SK-N-SH treated with all-trans-retinoic acid at 6 μM for 48 hours (cell line): Measurements from ENCODE around the gene PHF13.

ENCODE experiments used
- CSDC2 ChIP-seq: fragments of 250-450 bp; sonication (Bioruptor Pico); IDR thresholded peaks from 2 replicates; pipeline ENCODE4 v1.5.0; 2020; ENCODE audit warnings: mild to moderate bottlenecking, moderate library complexity
- OSR1 ChIP-seq: fragments of 250-450 bp; sonication (Bioruptor Pico); IDR thresholded peaks from 2 replicates; pipeline ENCODE4 v1.8.0; 2022; ENCODE audit warnings: moderate library complexity, mild to moderate bottlenecking, inconsistent platforms
- RARB ChIP-seq: fragments of 250-450 bp; sonication (Bioruptor Pico); IDR thresholded peaks from 2 replicates; pipeline ENCODE4 v1.8.0; 2021; ENCODE audit warnings: mild to moderate bottlenecking, moderate library complexity
- SNAI2 ChIP-seq: fragments of 250-450 bp; sonication (Bioruptor Pico); IDR thresholded peaks from 2 replicates; pipeline ENCODE4 v1.5.0; 2020; ENCODE audit warnings: mild to moderate bottlenecking, moderate library complexity
- TCF4 ChIP-seq: fragments of 250-450 bp; sonication (Bioruptor Pico); IDR thresholded peaks from 2 replicates; pipeline ENCODE4 v1.8.0; 2021; ENCODE audit warnings: mild to moderate bottlenecking, moderate library complexity, borderline replicate concordance
- ZFP3 ChIP-seq: fragments of 250-450 bp; sonication (Bioruptor Pico); IDR thresholded peaks from 2 replicates; pipeline ENCODE4 v1.5.0; 2020; ENCODE audit warnings: mild to moderate bottlenecking, moderate library complexity
- ZFP30 ChIP-seq: fragments of 450-650 bp; formaldehyde crosslinking; IDR thresholded peaks from 2 replicates; pipeline ENCODE4 v1.5.0; 2022; ENCODE audit warnings: mild to moderate bottlenecking, moderate library complexity
- ZNF565 ChIP-seq: fragments of 450-650 bp; formaldehyde crosslinking; conservative IDR thresholded peaks from 2 replicates; pipeline ENCODE4 v1.5.0; 2020; ENCODE audit warnings: low read depth, mild to moderate bottlenecking, moderate library complexity
- ZNF8 ChIP-seq: fragments of 450-650 bp; formaldehyde crosslinking; IDR thresholded peaks from 2 replicates; pipeline ENCODE4 v1.5.0; 2020; ENCODE audit warnings: mild to moderate bottlenecking, moderate library complexity
- TF ChIP-seq, protein P1 (sequence below): fragments of 250-450 bp; sonication (Bioruptor Pico); IDR thresholded peaks from 2 replicates; pipeline ENCODE4 v1.5.1; 2021; ENCODE audit warnings: mild to moderate bottlenecking, moderate library complexity
- TF ChIP-seq, protein P2 (sequence below): fragments of 250-450 bp; sonication (Bioruptor Pico); IDR thresholded peaks from 2 replicates; pipeline ENCODE4 v1.5.1; 2020; ENCODE audit warnings: low read depth, mild to moderate bottlenecking, moderate library complexity
- TF ChIP-seq, protein P3 (sequence below): fragments of 250-450 bp; sonication (Bioruptor Pico); IDR thresholded peaks from 2 replicates; pipeline ENCODE4 v1.8.0; 2020; ENCODE audit warnings: mild to moderate bottlenecking, moderate library complexity, borderline replicate concordance
- TF ChIP-seq, protein P4 (sequence below): fragments of 250-450 bp; sonication (Bioruptor Pico); IDR thresholded peaks from 2 replicates; pipeline ENCODE4 v1.5.0; 2020; ENCODE audit warnings: mild to moderate bottlenecking, moderate library complexity

DNA sequence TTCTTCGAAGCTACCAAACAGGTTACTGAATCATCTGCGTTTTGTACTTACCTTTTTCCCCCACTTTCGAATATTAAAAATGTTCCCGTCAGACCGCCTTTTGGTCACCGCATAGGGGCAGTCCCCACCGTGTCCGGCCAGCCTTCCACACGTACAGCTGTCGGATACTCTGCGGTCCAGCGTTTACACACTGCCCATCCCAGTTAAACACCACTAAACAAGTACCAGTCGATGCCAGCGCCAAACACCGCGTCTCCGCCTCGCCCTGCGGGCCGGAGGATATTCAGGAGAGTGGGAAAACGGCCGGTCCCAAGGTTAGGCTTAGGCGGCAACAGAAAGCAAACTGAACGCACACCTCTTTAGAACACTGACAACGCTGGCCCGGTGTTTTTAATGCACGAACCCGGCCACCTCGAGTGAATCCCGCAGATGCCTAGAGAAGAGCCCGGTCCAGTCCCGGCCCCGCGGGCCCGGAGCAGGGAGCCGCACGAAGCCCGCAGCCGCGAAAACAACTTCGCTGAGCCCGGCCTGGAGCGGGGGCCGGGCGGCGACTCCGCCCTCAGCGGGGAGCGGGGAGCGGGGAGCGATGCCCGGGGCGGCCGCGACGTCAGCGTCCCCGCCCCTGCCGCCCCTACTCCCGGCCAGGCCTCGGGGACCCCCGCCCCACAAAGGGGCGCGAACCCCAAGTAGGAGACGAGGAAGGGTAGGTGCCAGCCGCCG, 730 bp upstream of the PHF13 start:
- TF ChIP-seq, protein P1, sequence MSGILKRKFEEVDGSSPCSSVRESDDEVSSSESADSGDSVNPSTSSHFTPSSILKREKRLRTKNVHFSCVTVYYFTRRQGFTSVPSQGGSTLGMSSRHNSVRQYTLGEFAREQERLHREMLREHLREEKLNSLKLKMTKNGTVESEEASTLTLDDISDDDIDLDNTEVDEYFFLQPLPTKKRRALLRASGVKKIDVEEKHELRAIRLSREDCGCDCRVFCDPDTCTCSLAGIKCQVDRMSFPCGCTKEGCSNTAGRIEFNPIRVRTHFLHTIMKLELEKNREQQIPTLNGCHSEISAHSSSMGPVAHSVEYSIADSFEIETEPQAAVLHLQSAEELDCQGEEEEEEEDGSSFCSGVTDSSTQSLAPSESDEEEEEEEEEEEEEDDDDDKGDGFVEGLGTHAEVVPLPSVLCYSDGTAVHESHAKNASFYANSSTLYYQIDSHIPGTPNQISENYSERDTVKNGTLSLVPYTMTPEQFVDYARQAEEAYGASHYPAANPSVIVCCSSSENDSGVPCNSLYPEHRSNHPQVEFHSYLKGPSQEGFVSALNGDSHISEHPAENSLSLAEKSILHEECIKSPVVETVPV (CRISPR knock-in tag): no peak
- TF ChIP-seq ZNF8 (CRISPR knock-in tag): no peak
- TF ChIP-seq, protein P2, sequence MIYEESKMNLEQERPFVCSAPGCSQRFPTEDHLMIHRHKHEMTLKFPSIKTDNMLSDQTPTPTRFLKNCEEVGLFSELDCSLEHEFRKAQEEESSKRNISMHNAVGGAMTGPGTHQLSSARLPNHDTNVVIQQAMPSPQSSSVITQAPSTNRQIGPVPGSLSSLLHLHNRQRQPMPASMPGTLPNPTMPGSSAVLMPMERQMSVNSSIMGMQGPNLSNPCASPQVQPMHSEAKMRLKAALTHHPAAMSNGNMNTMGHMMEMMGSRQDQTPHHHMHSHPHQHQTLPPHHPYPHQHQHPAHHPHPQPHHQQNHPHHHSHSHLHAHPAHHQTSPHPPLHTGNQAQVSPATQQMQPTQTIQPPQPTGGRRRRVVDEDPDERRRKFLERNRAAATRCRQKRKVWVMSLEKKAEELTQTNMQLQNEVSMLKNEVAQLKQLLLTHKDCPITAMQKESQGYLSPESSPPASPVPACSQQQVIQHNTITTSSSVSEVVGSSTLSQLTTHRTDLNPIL: no peak
- TF ChIP-seq, protein P3, sequence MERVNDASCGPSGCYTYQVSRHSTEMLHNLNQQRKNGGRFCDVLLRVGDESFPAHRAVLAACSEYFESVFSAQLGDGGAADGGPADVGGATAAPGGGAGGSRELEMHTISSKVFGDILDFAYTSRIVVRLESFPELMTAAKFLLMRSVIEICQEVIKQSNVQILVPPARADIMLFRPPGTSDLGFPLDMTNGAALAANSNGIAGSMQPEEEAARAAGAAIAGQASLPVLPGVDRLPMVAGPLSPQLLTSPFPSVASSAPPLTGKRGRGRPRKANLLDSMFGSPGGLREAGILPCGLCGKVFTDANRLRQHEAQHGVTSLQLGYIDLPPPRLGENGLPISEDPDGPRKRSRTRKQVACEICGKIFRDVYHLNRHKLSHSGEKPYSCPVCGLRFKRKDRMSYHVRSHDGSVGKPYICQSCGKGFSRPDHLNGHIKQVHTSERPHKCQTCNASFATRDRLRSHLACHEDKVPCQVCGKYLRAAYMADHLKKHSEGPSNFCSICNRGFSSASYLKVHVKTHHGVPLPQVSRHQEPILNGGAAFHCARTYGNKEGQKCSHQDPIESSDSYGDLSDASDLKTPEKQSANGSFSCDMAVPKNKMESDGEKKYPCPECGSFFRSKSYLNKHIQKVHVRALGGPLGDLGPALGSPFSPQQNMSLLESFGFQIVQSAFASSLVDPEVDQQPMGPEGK: no peak
- no peak for TF ChIP-seq TCF4 (CRISPR knock-in tag)
- TF ChIP-seq ZNF565 (CRISPR knock-in tag): no peak
- TF ChIP-seq SNAI2 (CRISPR knock-in tag): no peak
- TF ChIP-seq ZFP3 (CRISPR knock-in tag): no peak
- TF ChIP-seq RARB: no peak
- no peak for TF ChIP-seq OSR1 (CRISPR knock-in tag)
- TF ChIP-seq CSDC2 (CRISPR knock-in tag): no peak
- TF ChIP-seq ZFP30 (CRISPR knock-in tag): no peak
- TF ChIP-seq, protein P4, sequence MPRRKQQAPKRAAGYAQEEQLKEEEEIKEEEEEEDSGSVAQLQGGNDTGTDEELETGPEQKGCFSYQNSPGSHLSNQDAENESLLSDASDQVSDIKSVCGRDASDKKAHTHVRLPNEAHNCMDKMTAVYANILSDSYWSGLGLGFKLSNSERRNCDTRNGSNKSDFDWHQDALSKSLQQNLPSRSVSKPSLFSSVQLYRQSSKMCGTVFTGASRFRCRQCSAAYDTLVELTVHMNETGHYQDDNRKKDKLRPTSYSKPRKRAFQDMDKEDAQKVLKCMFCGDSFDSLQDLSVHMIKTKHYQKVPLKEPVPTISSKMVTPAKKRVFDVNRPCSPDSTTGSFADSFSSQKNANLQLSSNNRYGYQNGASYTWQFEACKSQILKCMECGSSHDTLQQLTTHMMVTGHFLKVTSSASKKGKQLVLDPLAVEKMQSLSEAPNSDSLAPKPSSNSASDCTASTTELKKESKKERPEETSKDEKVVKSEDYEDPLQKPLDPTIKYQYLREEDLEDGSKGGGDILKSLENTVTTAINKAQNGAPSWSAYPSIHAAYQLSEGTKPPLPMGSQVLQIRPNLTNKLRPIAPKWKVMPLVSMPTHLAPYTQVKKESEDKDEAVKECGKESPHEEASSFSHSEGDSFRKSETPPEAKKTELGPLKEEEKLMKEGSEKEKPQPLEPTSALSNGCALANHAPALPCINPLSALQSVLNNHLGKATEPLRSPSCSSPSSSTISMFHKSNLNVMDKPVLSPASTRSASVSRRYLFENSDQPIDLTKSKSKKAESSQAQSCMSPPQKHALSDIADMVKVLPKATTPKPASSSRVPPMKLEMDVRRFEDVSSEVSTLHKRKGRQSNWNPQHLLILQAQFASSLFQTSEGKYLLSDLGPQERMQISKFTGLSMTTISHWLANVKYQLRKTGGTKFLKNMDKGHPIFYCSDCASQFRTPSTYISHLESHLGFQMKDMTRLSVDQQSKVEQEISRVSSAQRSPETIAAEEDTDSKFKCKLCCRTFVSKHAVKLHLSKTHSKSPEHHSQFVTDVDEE: no peak
